Left colon (tissue), 2 donors: ENCODE data around the gene C1orf53. TPM values are rescaled to one million over a fixed set of nuclear protein-coding genes. Genes with fewer than 3 reads are reported as not detected.

Experiments used
- ATAC-seq: fragments of 200-7000 bp; cut with Tn5 transposase; one replicate; pipeline ENCODE4 v1.9.1; 2020; ENCODE audit warnings: mild to moderate bottlenecking, moderate library complexity
- DNase-seq, 2 donors: peaks; one replicate each; pipeline ENCODE4 v3.0.0-alpha.2; 2020
- intact Hi-C, 2 donors: fragments of 100-400 bp; cut with DNase I in 1 of 2; cut with micrococcal nuclease in 1 of 2; formaldehyde crosslinking; loops; one replicate each; pipeline versions ENCODE4 v1.11.2 to v1.14.0; 2022; cut with DNase I, micrococcal nuclease
- total RNA-seq, 2 donors: library from RNA; stranded (reverse); fragmentation: NEBNext Ultra II Directional; extraction: Animal tissue kit (Norgen Biotek cat#: 25700); gene quantifications; one replicate each; pipeline ENCODE4 v1.2.1, GENCODE V29; 2021
- donor health status: DM: no; HTN: no; CAD: no.
- donor health status: DM: yes; HTN: yes; CAD: no.

C1orf53 gene
- total RNA-seq, 2 donors from 2014 or later, result 3.1 to 5.2 TPM

DNA sequence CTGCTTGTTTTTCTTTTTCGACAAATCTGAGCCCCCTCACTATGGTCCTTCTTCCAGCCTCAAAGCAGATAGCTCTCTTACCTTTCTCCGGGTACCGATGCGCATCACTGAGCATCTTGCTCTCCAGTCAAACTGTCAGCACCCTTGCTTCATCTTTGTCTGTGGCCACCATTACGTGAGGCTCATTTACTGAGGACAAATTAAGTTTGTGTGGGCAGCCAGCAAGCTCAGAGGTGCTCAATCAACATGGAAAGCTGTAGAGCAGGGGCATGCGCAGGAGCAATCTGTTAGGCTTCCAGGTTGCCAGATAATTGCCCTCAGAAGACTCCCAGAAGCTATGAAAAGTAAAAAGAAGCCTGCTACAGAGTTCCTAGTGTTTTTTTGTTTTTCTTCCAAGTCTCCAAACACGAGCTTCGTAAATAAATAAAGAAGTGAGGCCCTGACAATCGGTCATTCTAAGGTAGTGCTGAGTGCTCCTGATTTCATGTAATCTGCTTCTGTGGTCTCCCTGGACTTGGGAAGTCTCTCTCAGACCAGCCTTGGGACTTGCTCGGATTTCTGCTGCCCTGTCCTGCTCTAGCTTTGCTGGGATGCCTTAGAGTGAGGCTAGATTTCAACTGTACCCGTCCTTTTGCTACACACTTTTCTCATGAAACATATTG, 1.8 kb downstream of the C1orf53 start:
- DNase-seq, result no peak
- no peak for ATAC-seq
- intact Hi-C loops, result no loop called here

GRCh38 chr1:197905699-197906351, 3.4 kb downstream of the C1orf53 start:
- DNase-seq, result no peak
- intact Hi-C loops, result no loop called here

DNA sequence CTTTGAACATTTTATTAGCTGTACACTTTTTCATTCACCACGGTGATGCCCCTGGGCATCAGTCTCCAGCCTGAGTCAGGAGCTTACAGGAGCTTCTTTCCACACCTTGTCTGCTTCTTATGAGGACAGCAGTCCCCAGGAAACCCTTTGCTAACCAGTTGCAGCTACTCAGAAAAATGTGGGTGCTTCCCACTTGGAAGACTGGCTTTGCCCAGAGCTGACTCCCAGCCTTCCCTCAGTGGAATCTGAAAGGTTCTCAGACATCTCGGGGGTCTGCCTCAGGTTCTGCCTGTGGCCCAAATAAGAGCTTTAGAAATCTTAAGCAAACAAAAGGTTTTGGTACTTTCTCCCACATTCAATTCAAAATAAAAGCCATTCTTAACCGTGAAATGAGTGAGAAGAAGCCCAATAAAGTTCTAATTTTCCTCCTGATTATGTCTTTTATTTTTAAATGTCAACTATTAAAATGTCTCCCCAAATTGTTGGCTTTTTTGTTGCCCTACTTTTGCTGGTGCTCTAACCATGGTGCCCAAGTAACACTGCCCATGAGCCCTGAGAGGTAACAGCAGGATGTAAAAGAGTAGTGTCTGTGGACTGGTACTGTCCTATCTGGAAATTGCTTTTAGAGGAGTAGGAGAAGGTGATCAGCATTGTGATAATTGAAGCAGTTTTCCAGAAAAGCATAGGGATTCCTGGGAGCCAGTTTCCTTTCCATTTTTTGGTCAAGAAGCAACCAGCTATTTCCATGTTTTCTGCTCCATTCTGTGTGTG, 5.6 kb downstream of the C1orf53 start:
- no peak for ATAC-seq
- DNase-seq, result no peak
- intact Hi-C loops, result no loop called here

More at GRCh38 chr1:197905699-197906351, 3.4 kb downstream of the C1orf53 start:
- no peak for ATAC-seq

- DNase-seq, result no peak
- intact Hi-C loops, result no loop called here
- ATAC-seq, result no peak
Observed at GRCh38 chr1:197908716-197909220, 6.3 kb downstream of the C1orf53 start.

DNA sequence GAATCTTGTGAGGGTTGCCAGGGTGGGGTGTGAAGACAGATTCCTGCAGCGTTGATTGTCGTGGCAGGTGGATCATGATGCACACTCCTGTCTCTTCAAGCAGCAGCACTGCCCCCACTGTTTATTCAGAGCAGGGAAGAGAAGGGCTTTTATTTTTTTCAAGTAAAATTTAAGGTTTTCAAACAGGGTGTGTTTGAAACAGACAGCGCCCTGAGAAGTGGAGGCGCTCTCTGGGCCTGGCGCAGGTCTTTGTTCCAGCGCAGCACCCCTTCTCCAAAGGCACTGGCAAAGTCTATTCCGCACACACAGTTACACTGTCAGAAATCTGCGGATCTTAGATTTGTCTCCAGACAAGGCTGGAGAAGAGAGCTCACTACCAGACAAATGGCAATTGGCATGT, 7.0 kb downstream of the C1orf53 start:
- no peak for ATAC-seq
- intact Hi-C loops, result no loop called here
- DNase-seq, result no peak

- DNase-seq (no peak), ATAC-seq (no peak)
- intact Hi-C loops, result no loop called here
Observed at GRCh38 chr1:197910120-197910991, 7.9 kb downstream of the C1orf53 start.

- ATAC-seq, result no peak
- DNase-seq, result no peak
Observed at GRCh38 chr1:197911111-197911856, 8.9 kb downstream of the C1orf53 start.

GRCh38 chr1:197911857-197912696, 9.6 kb downstream of the C1orf53 start:
- intact Hi-C loops, result no loop called here
- ATAC-seq (peak; percentile 47), DNase-seq (no peak)

More at GRCh38 chr1:197911111-197911856, 8.9 kb downstream of the C1orf53 start:
- intact Hi-C loops, result no loop called here

DNA sequence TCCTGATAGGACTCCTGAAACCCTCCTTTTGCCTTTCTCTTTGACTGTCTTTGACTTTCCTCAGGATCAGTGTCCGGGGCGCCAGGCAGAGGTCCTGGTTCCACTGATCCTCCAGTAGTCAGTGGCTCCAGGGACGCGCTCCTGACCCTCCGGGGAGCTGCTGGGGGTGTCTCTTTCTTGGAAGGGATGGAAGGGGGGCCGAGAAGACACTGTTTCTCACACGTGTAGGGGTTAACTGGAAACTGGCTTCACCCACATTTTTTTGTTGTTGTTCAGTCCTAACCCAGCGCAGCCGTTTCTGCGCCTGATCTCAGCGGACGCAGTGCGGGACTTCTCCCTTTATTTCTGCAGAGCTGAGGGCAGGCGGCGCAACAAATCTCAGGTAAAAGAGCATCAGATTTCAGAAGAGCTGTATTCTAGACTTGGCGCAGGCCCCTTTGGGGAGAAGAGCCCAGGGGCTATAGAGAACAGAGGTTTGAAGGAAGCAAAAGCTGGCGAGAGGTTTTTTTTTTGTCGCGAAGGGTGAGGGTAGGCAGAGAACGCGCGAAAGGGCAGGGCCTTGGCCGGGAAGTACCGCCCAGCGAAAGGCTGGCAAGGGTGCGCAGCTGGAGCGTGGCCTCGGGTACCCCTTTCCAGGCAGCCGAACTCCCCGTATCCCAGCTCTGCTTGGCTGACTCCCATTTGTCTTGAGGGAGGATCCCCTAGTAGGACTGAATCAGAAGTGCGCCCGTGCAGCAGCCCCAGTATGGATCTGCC, 10.5 kb downstream of the C1orf53 start:
- DNase-seq (no peak), ATAC-seq (no peak)
- intact Hi-C loops, result no loop called here

DNA sequence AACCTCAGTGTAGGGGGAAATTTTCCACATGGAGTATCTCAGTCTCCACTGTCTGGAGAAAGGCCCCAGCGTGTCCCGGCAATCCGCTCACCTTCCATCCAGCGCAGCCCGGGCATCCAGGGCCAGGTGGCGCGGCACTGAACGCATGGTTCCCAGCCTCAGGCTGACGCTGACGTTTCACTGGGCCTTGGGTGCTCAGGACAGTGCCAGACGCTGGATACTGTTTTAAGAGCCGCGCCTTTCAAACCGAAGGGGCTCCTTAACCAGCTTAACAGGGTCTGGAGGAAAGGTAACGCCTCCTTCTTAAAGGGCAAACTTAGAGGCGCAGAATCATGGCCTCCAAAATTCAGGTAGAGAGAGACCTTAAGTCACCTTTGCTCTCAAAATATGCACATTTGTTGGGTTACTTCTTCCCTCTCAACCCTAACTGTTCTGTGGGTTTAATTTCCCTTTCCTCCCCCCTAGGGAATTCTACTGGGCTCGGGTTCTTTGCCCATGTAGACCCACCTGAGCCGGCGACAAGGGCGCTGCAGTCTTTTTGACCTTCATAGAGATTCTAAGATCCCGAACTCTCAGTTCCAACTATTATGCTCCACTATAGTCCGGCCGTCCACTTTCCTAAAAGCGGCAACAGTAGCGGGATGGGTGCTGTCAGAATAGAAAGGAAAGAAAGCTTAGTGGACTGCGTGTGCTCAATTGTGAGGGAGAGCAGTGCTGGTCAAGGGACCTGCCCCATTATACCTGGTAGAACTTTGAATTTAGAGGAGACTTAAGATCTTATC, 11.3 kb downstream of the C1orf53 start:
- intact Hi-C loops, result no loop called here
- ATAC-seq (no peak), DNase-seq (no peak)

DNA sequence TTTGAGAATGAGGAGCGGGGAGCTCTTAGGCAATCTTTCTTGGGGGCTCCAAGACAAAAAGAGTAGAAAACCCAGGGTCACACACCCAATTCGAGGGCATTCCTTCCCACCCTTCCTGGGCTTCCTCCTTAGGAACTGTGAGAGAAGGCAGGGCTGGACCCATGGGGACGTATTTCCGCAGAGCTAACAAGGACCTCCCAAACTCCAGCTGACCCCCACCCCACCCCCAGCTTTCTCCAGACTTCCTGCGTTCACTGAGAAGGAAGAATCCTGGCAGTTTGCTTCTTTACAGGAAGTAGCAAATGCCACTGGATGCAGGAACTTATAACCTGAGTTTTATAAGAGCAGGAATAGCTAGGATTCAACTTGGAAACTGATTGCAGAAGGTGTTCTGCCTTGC, 12.1 kb downstream of the C1orf53 start:
- intact Hi-C loops, result no loop called here

DNA sequence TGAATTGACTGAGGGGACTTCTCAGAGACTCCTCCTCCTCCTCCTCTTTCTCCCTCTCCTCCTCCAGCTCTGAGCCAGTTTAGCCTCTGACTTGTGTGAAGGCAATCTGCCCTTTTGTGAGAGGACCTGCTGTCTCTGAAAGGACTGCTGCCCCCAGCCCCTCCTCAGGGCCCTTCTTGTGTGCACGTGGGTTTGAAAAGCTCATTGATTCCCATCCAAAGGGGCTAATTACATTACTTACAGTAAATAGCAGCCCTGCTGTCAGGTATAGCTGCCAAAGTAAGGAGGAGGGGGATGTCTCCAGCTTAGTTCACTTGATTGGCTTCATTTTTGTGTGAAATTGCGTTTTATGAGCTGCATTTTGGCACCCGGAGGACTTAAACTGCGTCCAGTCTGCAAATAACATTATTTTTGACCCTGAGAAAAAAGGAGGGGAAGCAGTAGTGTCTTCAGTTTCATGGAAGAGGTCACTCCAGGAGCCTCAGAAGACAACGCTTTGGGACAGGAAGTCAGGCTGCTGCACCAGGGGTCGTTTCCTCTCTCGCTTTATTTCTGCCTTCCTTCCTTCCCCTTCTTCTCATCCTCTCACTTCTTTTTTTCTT, 12.9 kb downstream of the C1orf53 start:
- intact Hi-C loops, result loop anchor here in 1 of 2 donors (5.0 kb wide), 1 partner anchor 133 kb away; no protein-coding TSS in a partner anchor
- DNase-seq (no peak), ATAC-seq (no peak)

More for the DNA sequence above, 12.1 kb downstream of the C1orf53 start:
- no peak for ATAC-seq
- no peak for DNase-seq

- intact Hi-C loops, result loop anchor here in 1 of 2 donors (5.0 kb wide), 1 partner anchor 134 kb away; no protein-coding TSS in a partner anchor
- peak in 1 of 2 donors; percentile 70 for DNase-seq
- peak; percentile 77 for ATAC-seq
Observed at GRCh38 chr1:197915862-197916499, 13.6 kb downstream of the C1orf53 start.

GRCh38 chr1:197916500-197916983, 14.1 kb downstream of the C1orf53 start:
- ATAC-seq (peak; percentile 5), DNase-seq (no peak)
- intact Hi-C loops, result loop anchor here in 1 of 2 donors (5.0 kb wide), 1 partner anchor 134 kb away; no protein-coding TSS in a partner anchor
